Vagina (tissue), 2 donors: ENCODE results near the gene VAV3.

ENCODE experiments used
- POLR2AphosphoS5 ChIP-seq, 2 donors: sonication (generic); formaldehyde crosslinking; IDR thresholded peaks; one replicate each; pipeline ENCODE4 v1.9.0; 2017; ENCODE audit warnings: antibody characterized with exemption in 2 of 2, mild to moderate bottlenecking in 2 of 2, low read depth in 1 of 2; ENCODE audit not compliant: insufficient read depth in 1 of 2
- TF ChIP-seq, protein P1 (sequence below), 3 experiments: fragments of 450-650 bp in 2 of 3; fragments of 200-600 bp in 1 of 3; sonication (generic) in 1 of 3; IDR thresholded peaks; one replicate each; pipeline ENCODE4 v1.5.1; 2017 to 2019; ENCODE audit warnings: antibody characterized with exemption in 3 of 3, mild to moderate bottlenecking in 2 of 3, moderate library complexity in 2 of 3

DNA sequence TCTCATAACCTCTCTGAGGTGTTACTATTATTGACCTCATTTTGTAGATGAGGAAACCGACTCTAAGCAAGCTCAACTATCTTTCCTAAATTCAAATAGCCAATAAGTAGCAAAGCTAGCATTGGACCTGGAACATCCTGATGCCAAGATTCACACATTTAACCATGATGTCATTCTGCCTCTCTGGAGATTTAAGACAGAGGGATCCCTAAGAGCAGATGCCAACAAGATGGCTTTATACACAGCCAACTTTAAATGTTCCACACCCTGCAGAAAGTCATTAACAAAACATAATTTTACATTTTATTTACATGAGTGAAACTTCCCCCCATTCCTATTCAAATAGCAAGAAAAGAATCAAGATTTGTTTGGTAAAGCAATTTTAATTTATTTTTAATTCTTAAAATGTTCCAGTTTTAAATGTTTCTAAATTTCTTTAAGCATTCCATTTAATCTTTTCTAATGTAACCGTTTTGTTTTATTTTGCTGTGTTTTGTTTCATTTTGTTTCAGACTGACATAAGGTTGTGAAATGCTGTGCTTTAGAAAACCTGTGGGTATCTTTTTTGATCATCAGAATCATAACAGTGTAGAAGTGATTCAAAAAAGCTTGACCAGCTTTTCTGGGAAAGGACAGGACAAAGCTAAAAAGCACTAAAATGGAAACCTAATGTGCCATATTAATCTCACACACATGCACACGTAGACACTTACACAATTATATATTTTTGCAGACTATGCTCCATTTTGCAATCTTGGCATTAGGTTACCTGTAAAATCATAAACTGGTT, 7.6 kb upstream of the VAV3 start:
- no peak for TF ChIP-seq POLR2AphosphoS5 (IDR thresholded peaks at IDR 0.05; ENCODE audit: insufficient read depth in 1 of 2, low read depth in 1 of 2)
- TF ChIP-seq, protein P1, sequence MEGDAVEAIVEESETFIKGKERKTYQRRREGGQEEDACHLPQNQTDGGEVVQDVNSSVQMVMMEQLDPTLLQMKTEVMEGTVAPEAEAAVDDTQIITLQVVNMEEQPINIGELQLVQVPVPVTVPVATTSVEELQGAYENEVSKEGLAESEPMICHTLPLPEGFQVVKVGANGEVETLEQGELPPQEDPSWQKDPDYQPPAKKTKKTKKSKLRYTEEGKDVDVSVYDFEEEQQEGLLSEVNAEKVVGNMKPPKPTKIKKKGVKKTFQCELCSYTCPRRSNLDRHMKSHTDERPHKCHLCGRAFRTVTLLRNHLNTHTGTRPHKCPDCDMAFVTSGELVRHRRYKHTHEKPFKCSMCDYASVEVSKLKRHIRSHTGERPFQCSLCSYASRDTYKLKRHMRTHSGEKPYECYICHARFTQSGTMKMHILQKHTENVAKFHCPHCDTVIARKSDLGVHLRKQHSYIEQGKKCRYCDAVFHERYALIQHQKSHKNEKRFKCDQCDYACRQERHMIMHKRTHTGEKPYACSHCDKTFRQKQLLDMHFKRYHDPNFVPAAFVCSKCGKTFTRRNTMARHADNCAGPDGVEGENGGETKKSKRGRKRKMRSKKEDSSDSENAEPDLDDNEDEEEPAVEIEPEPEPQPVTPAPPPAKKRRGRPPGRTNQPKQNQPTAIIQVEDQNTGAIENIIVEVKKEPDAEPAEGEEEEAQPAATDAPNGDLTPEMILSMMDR (IDR thresholded peaks at IDR 0.05), result no peak
